Psoas muscle (tissue), 8 donors: ENCODE measurements around the gene TDO2. TPM values are rescaled to one million over a fixed set of nuclear protein-coding genes. Genes with fewer than 3 reads are reported as not detected.

Experiments
- ATAC-seq, 4 donors: fragments of 200-7000 bp; cut with Tn5 transposase; one replicate each; pipeline ENCODE4 v1.9.1; 2020; ENCODE audit warnings: moderate library complexity in 3 of 4, mild to moderate bottlenecking in 2 of 4
- DNase-seq, 2 donors: peaks; one replicate each; pipeline ENCODE4 v3.0.0-alpha.2; 2020
- H3K27ac ChIP-seq: fragments of 200-600 bp; one replicate; pipeline ENCODE4 v1.8.0; 2022
- H3K27me3 ChIP-seq, 3 donors: fragments of 200-600 bp in 1 of 3; one replicate each; pipeline versions ENCODE4 v1.6.1 to v1.8.0; 2013 to 2022; ENCODE audit warnings: low read length in 2 of 3, mild to moderate bottlenecking in 2 of 3, moderate library complexity in 1 of 3; ENCODE audit not compliant: insufficient read depth in 3 of 3
- H3K36me3 ChIP-seq, 2 donors: fragments of 200-600 bp in 1 of 2; one replicate each; pipeline versions ENCODE4 v1.6.1 to v1.8.0; 2013 to 2022; ENCODE audit warnings: low read depth in 1 of 2, mild to moderate bottlenecking in 1 of 2, moderate library complexity in 1 of 2; ENCODE audit not compliant: insufficient read depth in 1 of 2
- H3K4me1 ChIP-seq: fragments of 200-600 bp; one replicate; pipeline ENCODE4 v1.8.0; 2022
- H3K4me3 ChIP-seq: fragments of 200-600 bp; one replicate; pipeline ENCODE4 v1.8.0; 2022; ENCODE audit warnings: mild to moderate bottlenecking
- H3K9me3 ChIP-seq: fragments of 200-600 bp; one replicate; pipeline ENCODE4 v1.8.0; 2022
- WGBS, 3 donors: extraction: QIAGEN DNeasy Blood & Tissue Kit; methylation state at CpG; one replicate each; pipeline versions ENCODE4 v1.1.6 to v1.1.7; 2013; 5-methylcytosine and 5-hydroxymethylcytosine counted together
- intact Hi-C, 2 donors: fragments of 100-400 bp; cut with DNase I; formaldehyde crosslinking; loops; one replicate each; pipeline versions ENCODE4 v1.11.0 to v1.14.2; 2022
- polyA plus RNA-seq, 3 donors: library from polyadenylated mRNA; stranded (reverse); fragments of 200-250 nt; gene quantifications; one replicate each; pipeline ENCODE4 v1.2.3, GENCODE V29; 2013
- total RNA-seq, 4 donors: library from RNA; stranded (reverse); fragmentation: NEBNext Ultra II Directional in 2 of 4; extraction: Animal tissue kit (Norgen Biotek cat#: 25700) in 2 of 4; gene quantifications; one replicate each; pipeline versions ENCODE4 v1.2.1 to v1.2.4, GENCODE V29; 2021 to 2023
- TF ChIP-seq, protein P1 (sequence below): fragments of 200-600 bp; IDR thresholded peaks from one replicate; pipeline ENCODE4 v1.8.0; 2022; ENCODE audit warnings: antibody characterized with exemption
- donor health status: healthy with polysubstance abuse.
- donor health status: DM: no; HTN: no; CAD: no; lungs with moderate emphysema.
- donor health status: Bipolar disorder and iron deficiency.
- donor health status: healthy.
- donor health status: DM: yes; HTN: yes; CAD: no.
- donor health status: DM: no; HTN: no; CAD: no.
- donor health status: DM: no; HTN: no; CAD: no.
- donor health status: DM: yes; HTN: yes; CAD: no.

TDO2 gene
- total and polyA plus RNA-seq, 7 donors: 0.04 to 0.35 (median 0.21) TPM; not detected in 4

DNA sequence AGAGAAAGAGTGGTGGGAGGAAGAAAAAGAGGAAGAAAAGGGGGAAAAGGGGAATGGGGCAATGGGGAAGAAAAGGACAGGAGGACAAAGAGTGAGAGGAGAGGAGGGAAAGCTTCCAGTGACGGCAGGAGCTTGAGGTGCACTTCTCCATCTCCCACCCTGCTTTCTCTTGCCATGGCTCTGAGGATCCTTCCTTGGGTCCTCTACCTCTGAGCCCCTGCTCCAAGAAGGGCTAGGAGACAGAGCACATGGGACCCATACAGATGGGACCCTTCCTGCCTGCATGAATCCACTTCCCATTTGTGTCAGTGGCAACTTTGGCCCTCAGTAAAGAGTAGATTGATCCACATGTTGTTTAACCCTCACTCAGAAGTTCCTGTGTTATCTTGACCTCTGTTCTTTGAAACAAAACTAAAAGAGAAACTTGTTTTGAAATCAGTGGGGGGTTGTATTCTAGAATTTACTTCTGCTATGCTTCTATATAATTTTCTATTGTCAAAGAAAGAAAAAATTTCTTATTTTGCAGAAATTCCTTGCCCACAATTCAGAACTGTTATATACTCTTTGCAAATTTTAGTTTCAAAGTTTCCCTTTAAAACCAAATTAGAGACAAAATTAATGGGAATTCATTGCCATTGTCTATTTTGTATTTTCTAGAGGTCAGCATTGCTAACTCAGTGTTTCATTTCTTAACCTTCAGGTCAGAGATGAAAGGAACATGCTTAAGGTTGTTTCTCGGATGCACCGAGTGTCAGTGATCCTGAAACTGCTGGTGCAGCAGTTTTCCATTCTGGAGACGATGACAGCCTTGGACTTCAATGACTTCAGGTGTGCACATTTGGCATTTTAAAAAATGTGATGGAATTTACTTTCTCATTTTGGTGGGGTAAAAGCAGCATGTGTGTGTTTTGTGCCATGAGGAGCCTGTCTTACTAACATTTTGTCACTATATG is 5.0 kb downstream of the TDO2 start:
- no peaks in the 10 kb centered on the region for H3K4me1 ChIP-seq
- TF ChIP-seq, protein P1, sequence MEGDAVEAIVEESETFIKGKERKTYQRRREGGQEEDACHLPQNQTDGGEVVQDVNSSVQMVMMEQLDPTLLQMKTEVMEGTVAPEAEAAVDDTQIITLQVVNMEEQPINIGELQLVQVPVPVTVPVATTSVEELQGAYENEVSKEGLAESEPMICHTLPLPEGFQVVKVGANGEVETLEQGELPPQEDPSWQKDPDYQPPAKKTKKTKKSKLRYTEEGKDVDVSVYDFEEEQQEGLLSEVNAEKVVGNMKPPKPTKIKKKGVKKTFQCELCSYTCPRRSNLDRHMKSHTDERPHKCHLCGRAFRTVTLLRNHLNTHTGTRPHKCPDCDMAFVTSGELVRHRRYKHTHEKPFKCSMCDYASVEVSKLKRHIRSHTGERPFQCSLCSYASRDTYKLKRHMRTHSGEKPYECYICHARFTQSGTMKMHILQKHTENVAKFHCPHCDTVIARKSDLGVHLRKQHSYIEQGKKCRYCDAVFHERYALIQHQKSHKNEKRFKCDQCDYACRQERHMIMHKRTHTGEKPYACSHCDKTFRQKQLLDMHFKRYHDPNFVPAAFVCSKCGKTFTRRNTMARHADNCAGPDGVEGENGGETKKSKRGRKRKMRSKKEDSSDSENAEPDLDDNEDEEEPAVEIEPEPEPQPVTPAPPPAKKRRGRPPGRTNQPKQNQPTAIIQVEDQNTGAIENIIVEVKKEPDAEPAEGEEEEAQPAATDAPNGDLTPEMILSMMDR: no peak
- no peaks in the 10 kb centered on the region for H3K9me3 ChIP-seq
- H3K4me3 ChIP-seq: no peak overlapping the region
- no peaks in the 10 kb centered on the region for H3K27me3 ChIP-seq
- 86 to 94% (median 91%) methylated on average over 4 of the region's 4 CpGs for WGBS, 3 donors
- no peak for DNase-seq
- intact Hi-C loops: no loop called here
- no peak for ATAC-seq
- H3K36me3 ChIP-seq: no peaks in the 10 kb centered on the region
- no peak overlapping the region for H3K27ac ChIP-seq

DNA sequence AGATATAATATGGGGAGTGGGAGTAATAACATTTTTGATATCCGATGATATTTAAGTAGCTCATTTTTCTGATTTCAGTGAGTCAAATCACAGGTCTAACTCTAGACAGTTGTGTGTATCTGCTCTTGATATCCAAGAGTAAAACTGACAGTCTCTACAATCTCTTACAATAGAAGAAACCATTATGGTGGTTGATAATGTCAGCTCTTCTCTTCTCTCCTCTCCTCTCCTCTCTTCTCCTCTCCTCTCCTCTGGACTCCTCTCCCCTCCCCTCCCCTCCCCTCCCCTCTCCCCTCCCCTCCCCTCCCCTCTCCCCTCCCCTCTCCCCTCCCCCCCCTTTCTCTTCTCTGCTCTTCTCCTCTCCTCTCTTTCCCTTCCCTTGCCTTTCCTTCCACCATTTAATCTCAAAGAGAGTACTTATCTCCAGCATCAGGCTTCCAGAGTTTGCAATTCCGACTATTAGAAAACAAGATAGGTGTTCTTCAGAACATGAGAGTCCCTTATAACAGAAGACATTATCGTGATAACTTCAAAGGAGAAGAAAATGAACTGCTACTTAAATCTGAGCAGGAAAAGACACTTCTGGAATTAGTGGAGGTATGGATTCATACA is 6.2 kb downstream of the TDO2 start:
- Histone ChIP-seq H3K4me3 (no peak overlapping the region), H3K9me3 (no peaks in the 10 kb centered on the region), H3K27ac (no peak overlapping the region), H3K27me3 (no peaks in the 10 kb centered on the region), H3K4me1 (no peaks in the 10 kb centered on the region), H3K36me3 (no peaks in the 10 kb centered on the region)
- TF ChIP-seq, protein P1: no peak
- ATAC-seq (no peak), DNase-seq (no peak)
- 92 to 93% (median 92%) methylated on average over 3 of the region's 3 CpGs for WGBS, 3 donors
- intact Hi-C loops: no loop called here

DNA sequence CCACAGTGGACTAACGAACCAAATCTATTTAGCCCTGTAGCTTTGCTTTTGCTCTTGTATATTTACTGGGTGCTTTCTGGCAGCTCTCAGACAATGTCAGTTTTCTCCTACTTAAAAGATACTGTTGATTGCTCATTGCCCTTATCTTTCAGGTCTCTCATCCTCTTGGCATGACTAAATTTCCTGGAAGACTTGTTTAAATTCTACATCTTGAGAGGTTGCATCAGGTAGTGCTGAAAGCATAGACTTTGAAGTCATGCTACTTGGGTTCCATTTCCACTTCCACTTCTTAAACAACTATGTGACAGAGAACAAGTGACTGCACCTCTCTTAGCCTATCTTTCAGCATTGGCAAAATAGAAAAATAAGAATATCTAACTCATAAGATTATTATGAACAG is 8.4 kb downstream of the TDO2 start:
- intact Hi-C loops: no loop called here
- ATAC-seq (no peak), DNase-seq (no peak)
- no peak overlapping the region for H3K27ac ChIP-seq
- 79 to 89% (median 88%) methylated on average over 1 of the region's 1 CpG for WGBS, 3 donors
- no peaks in the 10 kb centered on the region for H3K9me3 ChIP-seq
- no peaks in the 10 kb centered on the region for H3K4me1 ChIP-seq
- no peaks in the 10 kb centered on the region for H3K36me3 ChIP-seq
- TF ChIP-seq, protein P1: no peak
- H3K27me3 ChIP-seq: no peaks in the 10 kb centered on the region
- no peak overlapping the region for H3K4me3 ChIP-seq

DNA sequence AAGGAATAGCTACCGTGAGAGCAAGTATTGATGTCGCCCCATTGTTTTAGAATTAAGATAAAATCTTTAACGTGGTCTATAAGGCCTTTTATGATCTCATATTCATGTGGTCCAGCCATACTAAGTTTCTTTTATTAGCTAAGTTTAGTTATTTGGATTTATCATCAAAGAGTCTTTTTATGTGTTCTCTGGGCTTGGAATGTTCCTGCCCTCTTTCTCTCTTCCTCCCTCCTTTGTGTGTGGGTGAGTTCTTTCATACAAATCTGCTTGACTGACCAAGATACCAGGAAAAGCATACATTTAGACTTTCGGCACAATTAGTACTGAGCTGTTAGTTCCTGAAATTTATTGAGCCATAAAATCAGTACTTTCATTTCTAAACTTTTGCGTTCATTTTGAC is 11.3 kb downstream of the TDO2 start:
- Histone ChIP-seq H3K9me3 (no peaks in the 10 kb centered on the region), H3K4me1 (no peaks in the 10 kb centered on the region), H3K27ac (no peak overlapping the region), H3K36me3 (no peaks in the 10 kb centered on the region), H3K27me3 (no peaks in the 10 kb centered on the region), H3K4me3 (no peak overlapping the region)
- ATAC-seq (no peak), DNase-seq (no peak)
- intact Hi-C loops: no loop called here
- WGBS, 3 donors: 50 to 51% (median 50%) methylated on average over 5 of the region's 5 CpGs
- TF ChIP-seq, protein P1: no peak
